GM21825 (cell line): Measurements from ENCODE around the gene PPP3CA.

ENCODE experiments used
- ATAC-seq: cut with Tn5 transposase; IDR thresholded peaks from one replicate; pipeline ENCODE4 v1.9.1; 2021; ENCODE audit warnings: mild to moderate bottlenecking, moderate library complexity; ENCODE audit not compliant: unreplicated experiment

Gene PPP3CA

GRCh38 chr4:100977746-100978397 lies 369.5 kb downstream of the PPP3CA start:
- ATAC-seq = no peak

DNA sequence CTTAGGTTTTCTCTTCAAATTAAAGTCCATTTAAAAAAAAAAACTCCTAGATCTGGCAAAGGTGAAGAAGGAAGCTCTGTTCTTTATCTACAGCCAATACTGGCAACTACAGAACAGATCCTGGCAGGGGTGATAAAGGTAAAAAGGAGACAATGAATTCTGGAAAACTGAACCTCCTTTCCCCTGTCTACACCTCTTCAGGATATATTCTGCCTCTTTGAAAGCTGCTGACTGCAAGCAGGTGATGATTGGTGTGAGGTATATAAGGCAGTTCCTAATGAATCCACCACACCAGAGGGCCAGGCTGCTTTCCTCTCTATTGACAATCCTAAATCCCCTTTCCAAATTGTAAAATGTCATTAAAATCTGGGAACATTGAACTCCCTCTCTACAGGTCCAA lies 370.1 kb downstream of the PPP3CA start:
- no peak for ATAC-seq
